ENCODE results near the gene TRPM2. TPM values are rescaled to one million over a fixed set of nuclear protein-coding genes. Genes with fewer than 3 reads are reported as not detected.

The TRPM2 gene
- total RNA-seq (3.1 TPM), polyA plus RNA-seq (1 to 10 TPM in 2 of 4 donors, under 1 TPM in 2; 0.38 to 1.1 (median 0.79) TPM)

DNA sequence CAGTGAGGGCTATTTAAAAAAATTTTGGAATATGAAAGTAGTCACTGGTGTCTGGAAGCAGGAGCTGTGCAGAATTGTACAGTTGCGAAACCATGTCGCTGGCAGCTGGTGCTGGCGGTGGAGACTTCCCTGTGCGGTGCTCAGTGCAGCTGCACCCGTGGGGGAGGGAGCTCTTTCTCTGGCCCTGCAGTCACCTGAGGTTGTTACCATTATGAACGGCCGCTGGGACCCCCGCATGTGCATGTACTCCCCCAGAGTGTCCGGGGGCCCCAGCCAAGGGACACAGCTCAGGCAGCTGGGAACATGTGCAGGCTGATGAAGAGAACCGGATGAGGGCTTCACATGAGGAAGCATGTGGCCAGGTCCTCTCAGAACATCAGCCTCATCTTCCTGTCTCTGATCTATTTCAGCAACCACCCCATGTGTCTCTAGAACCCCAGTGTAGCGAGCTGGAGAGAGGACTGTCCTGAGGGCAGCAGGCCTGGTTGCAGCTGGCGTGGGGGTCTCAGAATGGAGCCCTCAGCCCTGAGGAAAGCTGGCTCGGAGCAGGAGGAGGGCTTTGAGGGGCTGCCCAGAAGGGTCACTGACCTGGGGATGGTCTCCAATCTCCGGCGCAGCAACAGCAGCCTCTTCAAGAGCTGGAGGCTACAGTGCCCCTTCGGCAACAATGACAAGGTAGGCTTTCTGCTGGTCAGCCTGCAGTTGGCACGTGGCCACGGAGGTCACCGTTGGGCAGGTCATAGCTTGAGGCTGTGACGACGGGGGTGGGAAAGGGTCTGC, at the start of gene TRPM2:
TSS of gene TRPM2 (plus strand) at position 431 of the 780 bp plus-strand sequence. CDS start at position 511, 80 bp downstream.
- H3K27me3 Mint-ChIP-seq: peaks cover 9% of the 10 kb centered on the region
- no peaks in the 10 kb centered on the region for H3K36me3 ChIP-seq (ENCODE audit: control insufficient read depth, insufficient read depth, low read length)
- H3K9me3 ChIP-seq (ENCODE audit: control insufficient read depth in 2 of 2, low read length in 2 of 2): no peaks in the 10 kb centered on the region
- no peaks in the 10 kb centered on the region for H3K36me3 Mint-ChIP-seq
- peaks cover 0 to 2% (median 0%) of the 10 kb centered on the region in 7 donors for H3K9me3 Mint-ChIP-seq
- peak; percentile 71 to 87 for ATAC-seq (ENCODE audit: low read depth in 2 of 2)
- DNase-seq: peak in 1 of 3 donors; percentile 80
- peaks cover 0 to 47% (median 19%) of the 10 kb centered on the region in 4 donors for H3K4me1 Mint-ChIP-seq
- peak within 1 kb of the TSS; percentile 54 to 86 (median 76) for H3K27ac Mint-ChIP-seq
- peak within 1 kb of the TSS; percentile 18 to 87 (median 67) for H3K4me3 Mint-ChIP-seq
- H3K27me3 ChIP-seq (ENCODE audit: control insufficient read depth, insufficient read depth, low read length): no peaks in the 10 kb centered on the region
- peak within 1 kb of the TSS; percentile 7 for H3K4me3 ChIP-seq (ENCODE audit: low read depth, low read length)
- H3K4me1 ChIP-seq (ENCODE audit: control insufficient read depth, insufficient read depth, low read length, poor library complexity, severe bottlenecking): peaks cover 19% of the 10 kb centered on the region
- H3K27ac ChIP-seq (ENCODE audit: insufficient read depth, low read length, poor library complexity, severe bottlenecking): no peak within 1 kb of the TSS

- no peak overlapping the region for H3K27ac ChIP-seq (ENCODE audit: insufficient read depth, low read length, poor library complexity, severe bottlenecking)
- H3K4me1 Mint-ChIP-seq: peaks cover 4 to 62% (median 25%) of the 10 kb centered on the region in 4 donors
Observed at GRCh38 chr21:44304011-44304616, 49.3 kb upstream of the TRPM2 start.

GRCh38 chr21:44304877-44305293, 48.5 kb upstream of the TRPM2 start:
- H3K4me3 Mint-ChIP-seq: peak overlapping the region; percentile 37 to 82 (median 69)
- peaks cover 8% of the 10 kb centered on the region for H3K36me3 Mint-ChIP-seq
- DNase-seq: peak; percentile 27 to 51 (median 47)
- Histone ChIP-seq H3K27me3 (ENCODE audit: control insufficient read depth, insufficient read depth, low read length) (no peaks in the 10 kb centered on the region), H3K36me3 (ENCODE audit: control insufficient read depth, insufficient read depth, low read length) (peaks cover 9% of the 10 kb centered on the region), H3K27ac (ENCODE audit: insufficient read depth, low read length, poor library complexity, severe bottlenecking) (no peak overlapping the region), H3K9me3 (ENCODE audit: control insufficient read depth in 2 of 2, low read length in 2 of 2) (no peaks in the 10 kb centered on the region), H3K4me3 (ENCODE audit: low read depth, low read length) (no peak overlapping the region), H3K4me1 (ENCODE audit: control insufficient read depth, insufficient read depth, low read length, poor library complexity, severe bottlenecking) (peaks cover 51% of the 10 kb centered on the region)
- no peaks in the 10 kb centered on the region for H3K27me3 Mint-ChIP-seq
- peaks cover 0 to 2% (median 0%) of the 10 kb centered on the region in 7 donors for H3K9me3 Mint-ChIP-seq
- peak overlapping the region; percentile 75 to 91 (median 90) for H3K27ac Mint-ChIP-seq
- ATAC-seq (ENCODE audit: low read depth in 2 of 2): peak; percentile 33 to 49
- peaks cover 4 to 58% (median 24%) of the 10 kb centered on the region in 4 donors for H3K4me1 Mint-ChIP-seq

More at GRCh38 chr21:44304011-44304616, 49.3 kb upstream of the TRPM2 start:
- Histone ChIP-seq H3K27me3 (ENCODE audit: control insufficient read depth, insufficient read depth, low read length) (no peaks in the 10 kb centered on the region), H3K4me3 (ENCODE audit: low read depth, low read length) (no peak overlapping the region), H3K9me3 (ENCODE audit: control insufficient read depth in 2 of 2, low read length in 2 of 2) (no peaks in the 10 kb centered on the region), H3K4me1 (ENCODE audit: control insufficient read depth, insufficient read depth, low read length, poor library complexity, severe bottlenecking) (peaks cover 57% of the 10 kb centered on the region), H3K36me3 (ENCODE audit: control insufficient read depth, insufficient read depth, low read length) (peaks cover 7% of the 10 kb centered on the region)
- Mint-ChIP-seq H3K27ac (peak overlapping the region; percentile 86 to 96 (median 92)), H3K27me3 (no peaks in the 10 kb centered on the region), H3K4me3 (peak overlapping the region in 3 of 4 donors; percentile 88 to 93 (median 89)), H3K9me3 (peaks cover 0 to 2% (median 0%) of the 10 kb centered on the region in 7 donors), H3K36me3 (peaks cover 8% of the 10 kb centered on the region)
- ATAC-seq (ENCODE audit: low read depth in 2 of 2) (no peak), DNase-seq (no peak)

- DNase-seq (no peak), ATAC-seq (ENCODE audit: low read depth in 2 of 2) (no peak)
- Histone ChIP-seq H3K4me1 (ENCODE audit: control insufficient read depth, insufficient read depth, low read length, poor library complexity, severe bottlenecking) (peaks cover 49% of the 10 kb centered on the region), H3K9me3 (ENCODE audit: control insufficient read depth in 2 of 2, low read length in 2 of 2) (no peaks in the 10 kb centered on the region), H3K4me3 (ENCODE audit: low read depth, low read length) (no peak overlapping the region), H3K27ac (ENCODE audit: insufficient read depth, low read length, poor library complexity, severe bottlenecking) (no peak overlapping the region), H3K27me3 (ENCODE audit: control insufficient read depth, insufficient read depth, low read length) (no peaks in the 10 kb centered on the region), H3K36me3 (ENCODE audit: control insufficient read depth, insufficient read depth, low read length) (peaks cover 16% of the 10 kb centered on the region)
- H3K4me1 Mint-ChIP-seq: peaks cover 4 to 58% (median 24%) of the 10 kb centered on the region in 4 donors
- peaks cover 8% of the 10 kb centered on the region for H3K36me3 Mint-ChIP-seq
- no peaks in the 10 kb centered on the region for H3K27me3 Mint-ChIP-seq
- peak overlapping the region in 2 of 3 donors; percentile 14 to 75 for H3K27ac Mint-ChIP-seq
- no peak overlapping the region for H3K4me3 Mint-ChIP-seq
- H3K9me3 Mint-ChIP-seq: peaks cover 0 to 2% (median 0%) of the 10 kb centered on the region in 7 donors
Observed at GRCh38 chr21:44305691-44306090, 47.7 kb upstream of the TRPM2 start.

GRCh38 chr21:44306936-44307704, 46.3 kb upstream of the TRPM2 start:
- Mint-ChIP-seq H3K27me3 (no peaks in the 10 kb centered on the region), H3K27ac (peak overlapping the region in 1 of 3 donors; percentile 86), H3K9me3 (peaks cover 0 to 2% (median 0%) of the 10 kb centered on the region in 7 donors), H3K4me3 (no peak overlapping the region), H3K36me3 (peaks cover 15% of the 10 kb centered on the region), H3K4me1 (peaks cover 4 to 43% (median 21%) of the 10 kb centered on the region in 4 donors)
- Histone ChIP-seq H3K4me1 (ENCODE audit: control insufficient read depth, insufficient read depth, low read length, poor library complexity, severe bottlenecking) (peaks cover 35% of the 10 kb centered on the region), H3K27me3 (ENCODE audit: control insufficient read depth, insufficient read depth, low read length) (no peaks in the 10 kb centered on the region), H3K4me3 (ENCODE audit: low read depth, low read length) (no peak overlapping the region), H3K27ac (ENCODE audit: insufficient read depth, low read length, poor library complexity, severe bottlenecking) (no peak overlapping the region), H3K36me3 (ENCODE audit: control insufficient read depth, insufficient read depth, low read length) (peaks cover 29% of the 10 kb centered on the region), H3K9me3 (ENCODE audit: control insufficient read depth in 2 of 2, low read length in 2 of 2) (no peaks in the 10 kb centered on the region)
- no peak for DNase-seq
- ATAC-seq (ENCODE audit: low read depth in 2 of 2): no peak

GRCh38 chr21:44310628-44311507, 42.6 kb upstream of the TRPM2 start:
- Histone ChIP-seq H3K4me1 (ENCODE audit: control insufficient read depth, insufficient read depth, low read length, poor library complexity, severe bottlenecking) (no peaks in the 10 kb centered on the region), H3K27me3 (ENCODE audit: control insufficient read depth, insufficient read depth, low read length) (no peaks in the 10 kb centered on the region), H3K27ac (ENCODE audit: insufficient read depth, low read length, poor library complexity, severe bottlenecking) (no peak overlapping the region), H3K36me3 (ENCODE audit: control insufficient read depth, insufficient read depth, low read length) (peaks cover 42% of the 10 kb centered on the region), H3K4me3 (ENCODE audit: low read depth, low read length) (no peak overlapping the region), H3K9me3 (ENCODE audit: control insufficient read depth in 2 of 2, low read length in 2 of 2) (no peaks in the 10 kb centered on the region)
- DNase-seq (no peak), ATAC-seq (ENCODE audit: low read depth in 2 of 2) (no peak)
- H3K27ac Mint-ChIP-seq: peak overlapping the region in 1 of 3 donors; percentile 76
- H3K36me3 Mint-ChIP-seq: peaks cover 15% of the 10 kb centered on the region
- H3K4me1 Mint-ChIP-seq: peaks cover 0 to 14% (median 6%) of the 10 kb centered on the region in 4 donors
- H3K9me3 Mint-ChIP-seq: no peaks in the 10 kb centered on the region
- peak overlapping the region in 1 of 4 donors; percentile 51 for H3K4me3 Mint-ChIP-seq
- H3K27me3 Mint-ChIP-seq: no peaks in the 10 kb centered on the region

Data from CD4-positive, CD25-positive, alpha-beta regulatory T cell (primary cell).